HG02870 (cell line): ENCODE measurements around the gene DGKH.
"Not testable (repeated sequence)": the region's sequence is repeated elsewhere in the genome, so short reads cannot be mapped to it uniquely, and the experiment has no call there.

Experiments
- ATAC-seq: cut with Tn5 transposase; IDR thresholded peaks from one replicate; pipeline ENCODE4 v1.9.1; 2021; ENCODE audit warnings: mild to moderate bottlenecking, moderate library complexity; ENCODE audit not compliant: unreplicated experiment

DGKH gene

GRCh38 chr13:42068886-42069285 lies 20.4 kb downstream of the DGKH start:
- no peak for ATAC-seq

- not testable (repeated sequence) for ATAC-seq
These were observed 22.2 kb downstream of the DGKH start for GRCh38 chr13:42070599-42070998.

GRCh38 chr13:42071179-42071578 lies 22.7 kb downstream of the DGKH start:
- ATAC-seq = not testable (repeated sequence)

GRCh38 chr13:42071672-42072419 lies 23.4 kb downstream of the DGKH start:
- ATAC-seq = no peak

- ATAC-seq = no peak
These were observed 25.2 kb downstream of the DGKH start for GRCh38 chr13:42073683-42074082.

- peak; percentile 45 for ATAC-seq
These were observed 27.1 kb downstream of the DGKH start for GRCh38 chr13:42075517-42075916.

- no peak for ATAC-seq
These were observed 27.9 kb downstream of the DGKH start for GRCh38 chr13:42076309-42076713.

- no peak for ATAC-seq
These were observed 29.8 kb downstream of the DGKH start for GRCh38 chr13:42078128-42078808.

- ATAC-seq = no peak
These were observed 34.8 kb downstream of the DGKH start for GRCh38 chr13:42083138-42083770.

- ATAC-seq = no peak
These were observed 36.3 kb downstream of the DGKH start for GRCh38 chr13:42084722-42085121.

- ATAC-seq = no peak
These were observed 38.1 kb downstream of the DGKH start for GRCh38 chr13:42086582-42086981.

- no peak for ATAC-seq
These were observed 46.1 kb downstream of the DGKH start for GRCh38 chr13:42094516-42095040.

GRCh38 chr13:42096222-42096621 lies 47.8 kb downstream of the DGKH start:
- ATAC-seq = not testable (repeated sequence)

- no peak for ATAC-seq
These were observed 51.7 kb downstream of the DGKH start for GRCh38 chr13:42099962-42100675.

GRCh38 chr13:42100960-42101359 lies 52.5 kb downstream of the DGKH start:
- no peak for ATAC-seq

GRCh38 chr13:42101821-42102585 lies 53.6 kb downstream of the DGKH start:
- no peak for ATAC-seq

- ATAC-seq = no peak
These were observed 54.8 kb downstream of the DGKH start for GRCh38 chr13:42102961-42103865.

GRCh38 chr13:42106998-42107397 lies 58.5 kb downstream of the DGKH start:
- ATAC-seq = no peak

GRCh38 chr13:42107421-42107820 lies 59.0 kb downstream of the DGKH start:
- ATAC-seq = no peak
